DND-41 (cell line): ENCODE measurements around the gene ZC3H10.

Experiments
- ATAC-seq: fragments of 200-7000 bp; cut with Tn5 transposase; 3 replicates; pipeline ENCODE4 v1.9.1; 2021; ENCODE audit warnings: low read depth; ENCODE audit not compliant: insufficient read depth
- DNase-seq: peaks from one replicate; pipeline ENCODE4 v3.0.0-alpha.2; 2020
- H2AFZ ChIP-seq: 2 replicates; pipeline ENCODE4 v1.6.0; 2012; ENCODE audit warnings: low read depth, low read length
- H3K27ac ChIP-seq: 2 replicates; pipeline ENCODE4 v1.5.1; 2012; ENCODE audit warnings: low read length, inconsistent platforms
- H3K27me3 ChIP-seq: fragments of 200-600 bp; sonication (generic); 2 replicates; pipeline ENCODE4 v1.6.0; 2012; ENCODE audit warnings: low read length, mild to moderate bottlenecking, inconsistent platforms; ENCODE audit not compliant: insufficient read depth, poor library complexity
- H3K36me3 ChIP-seq: 2 replicates; pipeline ENCODE4 v1.5.1; 2012; ENCODE audit warnings: low read length, inconsistent platforms; ENCODE audit not compliant: insufficient read depth
- H3K4me1 ChIP-seq: 2 replicates; pipeline ENCODE4 v1.5.1; 2012; ENCODE audit warnings: mild to moderate bottlenecking, low read length; ENCODE audit not compliant: insufficient read depth
- H3K4me2 ChIP-seq: 2 replicates; pipeline ENCODE4 v1.6.0; 2012; ENCODE audit warnings: mild to moderate bottlenecking, moderate library complexity, low read length, inconsistent platforms; ENCODE audit not compliant: insufficient read depth
- H3K4me3 ChIP-seq, 2 experiments: fragments of 200-600 bp in 1 of 2; shearing (Covaris generic) in 1 of 2; 2 replicates each; pipeline ENCODE4 v1.5.1; 2012 to 2016; ENCODE audit warnings: inconsistent platforms in 2 of 2, low read length in 2 of 2, mild to moderate bottlenecking in 2 of 2, low read depth in 1 of 2, moderate library complexity in 1 of 2
- H3K79me2 ChIP-seq: 2 replicates; pipeline ENCODE4 v1.6.0; 2012; ENCODE audit warnings: low read length, inconsistent platforms; ENCODE audit not compliant: insufficient read depth
- H3K9ac ChIP-seq: 2 replicates; pipeline ENCODE4 v1.6.0; 2012; ENCODE audit warnings: low read depth, mild to moderate bottlenecking, inconsistent platforms, low read length, moderate library complexity
- H3K9me3 ChIP-seq: 2 replicates; pipeline ENCODE4 v1.5.1; 2012; ENCODE audit warnings: low read length, moderate library complexity, mild to moderate bottlenecking, inconsistent platforms; ENCODE audit not compliant: insufficient read depth, severe bottlenecking
- H4K20me1 ChIP-seq: 2 replicates; pipeline ENCODE4 v1.6.0; 2012; ENCODE audit warnings: low read length; ENCODE audit not compliant: insufficient read depth
- CTCF ChIP-seq: IDR thresholded peaks from 2 replicates; pipeline ENCODE4 v1.5.1; 2012; ENCODE audit warnings: borderline replicate concordance, low read length, moderate library complexity, mild to moderate bottlenecking; ENCODE audit not compliant: poor library complexity, severe bottlenecking; ENCODE audit errors: extremely low read depth
- EZH2 ChIP-seq: IDR thresholded peaks from 3 replicates; pipeline ENCODE4 v1.6.1; 2012; ENCODE audit warnings: borderline replicate concordance, low read depth, mild to moderate bottlenecking, moderate library complexity, low read length, inconsistent platforms; ENCODE audit not compliant: severe bottlenecking

The ZC3H10 gene

GRCh38 chr12:56099787-56100186, 18.3 kb upstream of the ZC3H10 start:
- Histone ChIP-seq H3K27me3 (peaks cover 5% of the 10 kb centered on the region), H3K9me3 (no peaks in the 10 kb centered on the region), H2AFZ (no peak overlapping the region), H3K9ac (no peak overlapping the region), H3K4me1 (peaks cover 23% of the 10 kb centered on the region), H3K79me2 (peaks cover 9% of the 10 kb centered on the region), H3K36me3 (peaks cover 4% of the 10 kb centered on the region; the same call in 1 of the 2 replicates), H3K27ac (no peak overlapping the region), H4K20me1 (0 out of 2 replicates have a peak, but pooled peaks cover under 1% of the 10 kb centered on the region), H3K4me2 (no peak overlapping the region), H3K4me3 (no peak overlapping the region)
- TF ChIP-seq EZH2: no peak
- TF ChIP-seq CTCF: no peak
- DNase-seq (no peak), ATAC-seq (no peak)

- peaks cover 4% of the 10 kb centered on the region for H3K27me3 ChIP-seq
- no peak overlapping the region for H3K9ac ChIP-seq
Observed at GRCh38 chr12:56101045-56101444, 17.0 kb upstream of the ZC3H10 start.

GRCh38 chr12:56102683-56103065, 15.4 kb upstream of the ZC3H10 start:
- H3K4me3 ChIP-seq: no peak overlapping the region
- peak overlapping the region; percentile 80 for H3K4me2 ChIP-seq
- no peaks in the 10 kb centered on the region for H3K9me3 ChIP-seq
- H3K27me3 ChIP-seq: no peaks in the 10 kb centered on the region
- no peak for ATAC-seq
- H4K20me1 ChIP-seq: peaks cover 29% of the 10 kb centered on the region
- H3K27ac ChIP-seq: peak overlapping the region; percentile 86
- H3K36me3 ChIP-seq: peaks cover 32% of the 10 kb centered on the region
- H2AFZ ChIP-seq: peak overlapping the region; percentile 79; the same call in 1 of the 2 replicates
- peaks cover 47% of the 10 kb centered on the region for H3K4me1 ChIP-seq
- peak overlapping the region; percentile 94; the same call in 1 of the 2 replicates for H3K9ac ChIP-seq
- TF ChIP-seq EZH2 (no peak), CTCF (no peak)
- peaks cover 38% of the 10 kb centered on the region for H3K79me2 ChIP-seq
- DNase-seq: no peak

More at GRCh38 chr12:56101045-56101444, 17.0 kb upstream of the ZC3H10 start:
- Histone ChIP-seq H3K36me3 (peaks cover 16% of the 10 kb centered on the region), H3K79me2 (peaks cover 22% of the 10 kb centered on the region), H4K20me1 (peaks cover 13% of the 10 kb centered on the region), H2AFZ (no peak overlapping the region), H3K4me1 (peaks cover 33% of the 10 kb centered on the region), H3K4me3 (no peak overlapping the region), H3K27ac (no peak overlapping the region), H3K4me2 (no peak overlapping the region), H3K9me3 (no peaks in the 10 kb centered on the region)
- ATAC-seq (no peak), DNase-seq (no peak)
- TF ChIP-seq CTCF (no peak), EZH2 (no peak)
